HUDEP-2 (cell line): Measurements from ENCODE around the gene COMT.

Experiments used
- DNase-seq, 76 experiments: peaks; one replicate each; lab custom pipeline; 2025; ENCODE audit not compliant: unreplicated experiment in 76 of 76; lab: John Stamatoyannopoulos, UW

COMT gene

GRCh38 chr22:19955241-19956128 is 13.9 kb downstream of the COMT start:
- DNase-seq, result no peak

GRCh38 chr22:19957445-19957844 is 15.9 kb downstream of the COMT start:
- DNase-seq, result no peak

- no peak for DNase-seq
These were observed 16.8 kb downstream of the COMT start for GRCh38 chr22:19958083-19959042.

- peak in 50 of 76 experiments; percentile 6 to 77 (median 47) for DNase-seq
These were observed 17.5 kb downstream of the COMT start for GRCh38 chr22:19959043-19959586.

GRCh38 chr22:19959587-19960490 is 18.3 kb downstream of the COMT start:
- DNase-seq, result no peak

- no peak for DNase-seq
These were observed 19.1 kb downstream of the COMT start for GRCh38 chr22:19960491-19961200.

- DNase-seq, result no peak
These were observed 19.6 kb downstream of the COMT start for GRCh38 chr22:19961201-19961580.

GRCh38 chr22:19961868-19962245 is 20.3 kb downstream of the COMT start:
- no peak for DNase-seq

GRCh38 chr22:19962246-19962908 is 20.8 kb downstream of the COMT start:
- peak in 70 of 76 experiments; percentile 26 to 90 (median 80) for DNase-seq

GRCh38 chr22:19962909-19963806 is 21.6 kb downstream of the COMT start:
- DNase-seq, result peak in 17 of 76 experiments; percentile 6 to 61 (median 32)

GRCh38 chr22:19963863-19964642 is 22.5 kb downstream of the COMT start:
- DNase-seq, result no peak

GRCh38 chr22:19964701-19965386 is 23.3 kb downstream of the COMT start:
- DNase-seq, result no peak

GRCh38 chr22:19965771-19966709 is 24.5 kb downstream of the COMT start:
- no peak for DNase-seq

GRCh38 chr22:19966908-19967750 is 25.6 kb downstream of the COMT start:
- no peak for DNase-seq
